Neural cell (in vitro differentiated cells): ENCODE data around the gene RPSA. TPM values are rescaled to one million over a fixed set of nuclear protein-coding genes. Genes with fewer than 3 reads are reported as not detected.

Experiments
- H2AFZ ChIP-seq: fragments of 200-600, 300-800 bp; sonication (generic), shearing (Covaris generic); 2 replicates; pipeline ENCODE4 v1.6.0; 2014; ENCODE audit warnings: low read depth, mild to moderate bottlenecking, antibody characterized with exemption, low read length, moderate library complexity
- H3F3A ChIP-seq: fragments of 200-600 bp; shearing (Covaris generic); 2 replicates; pipeline ENCODE4 v1.6.1; 2016; ENCODE audit warnings: mild to moderate bottlenecking, moderate library complexity, mixed read lengths, antibody characterized with exemption, low read length; ENCODE audit not compliant: insufficient read depth, poor library complexity, severe bottlenecking
- H3K27ac ChIP-seq: fragments of 200-600, 300-800 bp; sonication (generic), shearing (Covaris generic); 2 replicates; pipeline ENCODE4 v1.5.1; 2014; ENCODE audit warnings: mild to moderate bottlenecking, low read length, moderate library complexity
- H3K27me3 ChIP-seq: fragments of 300-800, 200-600 bp; sonication (generic), shearing (Covaris generic); 2 replicates; pipeline ENCODE4 v1.6.0; 2014; ENCODE audit warnings: mild to moderate bottlenecking, low read depth, low read length, moderate library complexity; ENCODE audit not compliant: insufficient read depth
- H3K36me3 ChIP-seq: fragments of 300-800, 200-600 bp; sonication (generic), shearing (Covaris generic); 2 replicates; pipeline ENCODE4 v1.5.1; 2014; ENCODE audit warnings: mild to moderate bottlenecking, antibody characterized with exemption, low read length, moderate library complexity; ENCODE audit not compliant: insufficient read depth
- H3K4me2 ChIP-seq: fragments of 300-800, 200-600 bp; sonication (generic), shearing (Covaris generic); 2 replicates; pipeline ENCODE4 v1.6.0; 2014; ENCODE audit warnings: mild to moderate bottlenecking, low read length
- H3K4me3 ChIP-seq: fragments of 300-800, 200-600 bp; sonication (generic), shearing (Covaris generic); 2 replicates; pipeline ENCODE4 v1.5.1; 2014; ENCODE audit warnings: mild to moderate bottlenecking, low read length, moderate library complexity
- H3K79me2 ChIP-seq: fragments of 200-600 bp; shearing (Covaris generic); replicated peaks from 2 replicates; pipeline ENCODE4 v1.6.0; 2014; ENCODE audit warnings: mild to moderate bottlenecking, low read length, moderate library complexity; ENCODE audit not compliant: insufficient read depth
- H3K9ac ChIP-seq: fragments of 300-800, 200-600 bp; sonication (generic), shearing (Covaris generic); 2 replicates; pipeline ENCODE4 v1.6.1; 2016; ENCODE audit warnings: mild to moderate bottlenecking, low read length, mixed read lengths
- H3K9me2 ChIP-seq: fragments of 200-600 bp; shearing (Covaris generic); 2 replicates; pipeline ENCODE4 v1.6.1; 2016; ENCODE audit warnings: mild to moderate bottlenecking, low read length, mixed read lengths; ENCODE audit not compliant: insufficient read depth
- H3K9me3 ChIP-seq: fragments of 200-600, 300-800 bp; sonication (generic), shearing (Covaris generic); 2 replicates; pipeline ENCODE4 v1.6.1; 2016; ENCODE audit warnings: mild to moderate bottlenecking, mixed run types, low read length, moderate library complexity, mixed read lengths
- H4K20me1 ChIP-seq: fragments of 200-600 bp; shearing (Covaris generic); 2 replicates; pipeline ENCODE4 v1.6.1; 2016; ENCODE audit warnings: mild to moderate bottlenecking, mixed run types; ENCODE audit not compliant: insufficient read depth
- EP300 ChIP-seq: fragments of 450-650 bp; conservative IDR thresholded peaks from 2 replicates; pipeline ENCODE4 v1.6.1; 2014; ENCODE audit warnings: antibody characterized with exemption, mild to moderate bottlenecking, moderate library complexity; ENCODE audit not compliant: poor library complexity, severe bottlenecking
- EZH2 ChIP-seq: fragments of 200-600, 300-800 bp; shearing (Covaris generic), sonication (generic); IDR thresholded peaks from 2 replicates; pipeline ENCODE4 v1.6.1; 2014; ENCODE audit warnings: antibody characterized with exemption, low read length, borderline replicate concordance, mild to moderate bottlenecking; ENCODE audit not compliant: insufficient read depth, poor library complexity, severe bottlenecking
- MXI1 ChIP-seq: fragments of 450-650 bp; conservative IDR thresholded peaks from 2 replicates; pipeline ENCODE4 v1.6.1; 2014; ENCODE audit warnings: antibody characterized with exemption, mild to moderate bottlenecking; ENCODE audit not compliant: poor library complexity, severe bottlenecking
- POLR2AphosphoS5 ChIP-seq: IDR thresholded peaks from 2 replicates; pipeline ENCODE4 v1.6.1; 2012
- RAD21 ChIP-seq: fragments of 450-650 bp; conservative IDR thresholded peaks from 2 replicates; pipeline ENCODE4 v1.6.1; 2014; ENCODE audit warnings: antibody characterized with exemption, mild to moderate bottlenecking, moderate library complexity
- SMC3 ChIP-seq: fragments of 450-650 bp; conservative IDR thresholded peaks from 2 replicates; pipeline ENCODE4 v1.6.1; 2014; ENCODE audit warnings: antibody characterized with exemption, mild to moderate bottlenecking, moderate library complexity; ENCODE audit not compliant: poor library complexity
- TAF1 ChIP-seq: IDR thresholded peaks from 2 replicates; pipeline ENCODE4 v1.6.1; 2012; ENCODE audit warnings: low read depth
- polyA plus RNA-seq: library from polyadenylated mRNA; depleted of rRNA; stranded (reverse); fragments of >200 nt; gene quantifications from 2 replicates; pipeline ENCODE4 v1.2.3, GENCODE V29; 2014
- TF ChIP-seq, protein P1 (sequence below): fragments of 450-650 bp; IDR thresholded peaks from 2 replicates; pipeline ENCODE4 v1.5.1; 2014; ENCODE audit warnings: antibody characterized with exemption, mild to moderate bottlenecking, moderate library complexity; ENCODE audit not compliant: poor library complexity, severe bottlenecking
- TF ChIP-seq, protein P2 (sequence below): IDR thresholded peaks from 2 replicates; pipeline ENCODE4 v1.6.1; 2012; ENCODE audit warnings: borderline replicate concordance

Gene RPSA
- polyA plus RNA-seq, 1 donor from 2014 or later, result 1,629 TPM

DNA sequence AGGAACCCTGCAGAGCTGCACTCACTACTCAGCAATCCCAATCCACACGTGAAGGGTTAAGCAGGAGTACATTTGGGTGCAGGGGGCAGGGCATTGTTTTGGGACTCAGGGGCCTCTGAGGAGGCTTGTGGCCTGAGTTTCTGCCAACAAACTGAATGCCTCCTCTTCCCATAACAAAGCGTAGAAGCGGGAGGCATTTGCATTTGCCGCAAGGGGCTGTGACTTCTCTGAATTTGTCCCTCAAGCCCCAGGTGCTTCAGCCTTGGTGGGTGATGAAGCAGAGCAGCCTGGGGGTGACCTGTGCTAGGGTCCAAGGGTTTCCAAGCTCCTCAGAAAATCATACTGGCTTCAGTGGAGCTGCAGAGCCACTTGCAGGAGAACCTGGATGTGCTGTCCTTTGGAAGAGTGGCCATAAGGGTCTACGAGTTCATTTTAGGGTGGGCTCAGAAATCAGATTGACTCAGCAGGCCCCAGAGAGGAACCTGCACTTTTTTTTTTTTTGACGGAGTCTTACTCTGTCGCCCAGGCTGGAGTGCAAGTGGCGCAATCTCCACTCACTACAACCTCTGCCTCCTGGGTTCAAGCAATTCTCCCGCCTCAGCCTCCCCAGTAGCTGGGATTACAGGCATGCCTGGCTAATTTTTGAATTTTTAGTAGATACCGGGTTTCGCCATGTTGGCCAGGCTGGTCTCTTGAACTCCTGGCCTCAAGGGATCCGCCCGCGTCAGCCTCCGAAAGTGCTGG lies 1.4 kb upstream of the RPSA start:
- Histone ChIP-seq H4K20me1 (no peaks in the 10 kb centered on the region), H3K79me2 (peaks cover 23% of the 10 kb centered on the region), H3K9me2 (no peaks in the 10 kb centered on the region), H3F3A (no peaks in the 10 kb centered on the region), H3K27ac (no peak overlapping the region), H3K4me3 (peak overlapping the region; percentile 87), H2AFZ (no peak overlapping the region), H3K9me3 (no peaks in the 10 kb centered on the region), H3K36me3 (no peaks in the 10 kb centered on the region), H3K9ac (no peak overlapping the region), H3K27me3 (no peaks in the 10 kb centered on the region), H3K4me2 (no peak overlapping the region)
- TF ChIP-seq RAD21, result no peak
- TF ChIP-seq POLR2AphosphoS5, result no peak
- TF ChIP-seq TAF1, result no peak
- TF ChIP-seq SMC3, result no peak
- no peak for TF ChIP-seq MXI1
- TF ChIP-seq, protein P1, sequence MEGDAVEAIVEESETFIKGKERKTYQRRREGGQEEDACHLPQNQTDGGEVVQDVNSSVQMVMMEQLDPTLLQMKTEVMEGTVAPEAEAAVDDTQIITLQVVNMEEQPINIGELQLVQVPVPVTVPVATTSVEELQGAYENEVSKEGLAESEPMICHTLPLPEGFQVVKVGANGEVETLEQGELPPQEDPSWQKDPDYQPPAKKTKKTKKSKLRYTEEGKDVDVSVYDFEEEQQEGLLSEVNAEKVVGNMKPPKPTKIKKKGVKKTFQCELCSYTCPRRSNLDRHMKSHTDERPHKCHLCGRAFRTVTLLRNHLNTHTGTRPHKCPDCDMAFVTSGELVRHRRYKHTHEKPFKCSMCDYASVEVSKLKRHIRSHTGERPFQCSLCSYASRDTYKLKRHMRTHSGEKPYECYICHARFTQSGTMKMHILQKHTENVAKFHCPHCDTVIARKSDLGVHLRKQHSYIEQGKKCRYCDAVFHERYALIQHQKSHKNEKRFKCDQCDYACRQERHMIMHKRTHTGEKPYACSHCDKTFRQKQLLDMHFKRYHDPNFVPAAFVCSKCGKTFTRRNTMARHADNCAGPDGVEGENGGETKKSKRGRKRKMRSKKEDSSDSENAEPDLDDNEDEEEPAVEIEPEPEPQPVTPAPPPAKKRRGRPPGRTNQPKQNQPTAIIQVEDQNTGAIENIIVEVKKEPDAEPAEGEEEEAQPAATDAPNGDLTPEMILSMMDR, result no peak
- TF ChIP-seq EZH2, result no peak
- TF ChIP-seq, protein P2, sequence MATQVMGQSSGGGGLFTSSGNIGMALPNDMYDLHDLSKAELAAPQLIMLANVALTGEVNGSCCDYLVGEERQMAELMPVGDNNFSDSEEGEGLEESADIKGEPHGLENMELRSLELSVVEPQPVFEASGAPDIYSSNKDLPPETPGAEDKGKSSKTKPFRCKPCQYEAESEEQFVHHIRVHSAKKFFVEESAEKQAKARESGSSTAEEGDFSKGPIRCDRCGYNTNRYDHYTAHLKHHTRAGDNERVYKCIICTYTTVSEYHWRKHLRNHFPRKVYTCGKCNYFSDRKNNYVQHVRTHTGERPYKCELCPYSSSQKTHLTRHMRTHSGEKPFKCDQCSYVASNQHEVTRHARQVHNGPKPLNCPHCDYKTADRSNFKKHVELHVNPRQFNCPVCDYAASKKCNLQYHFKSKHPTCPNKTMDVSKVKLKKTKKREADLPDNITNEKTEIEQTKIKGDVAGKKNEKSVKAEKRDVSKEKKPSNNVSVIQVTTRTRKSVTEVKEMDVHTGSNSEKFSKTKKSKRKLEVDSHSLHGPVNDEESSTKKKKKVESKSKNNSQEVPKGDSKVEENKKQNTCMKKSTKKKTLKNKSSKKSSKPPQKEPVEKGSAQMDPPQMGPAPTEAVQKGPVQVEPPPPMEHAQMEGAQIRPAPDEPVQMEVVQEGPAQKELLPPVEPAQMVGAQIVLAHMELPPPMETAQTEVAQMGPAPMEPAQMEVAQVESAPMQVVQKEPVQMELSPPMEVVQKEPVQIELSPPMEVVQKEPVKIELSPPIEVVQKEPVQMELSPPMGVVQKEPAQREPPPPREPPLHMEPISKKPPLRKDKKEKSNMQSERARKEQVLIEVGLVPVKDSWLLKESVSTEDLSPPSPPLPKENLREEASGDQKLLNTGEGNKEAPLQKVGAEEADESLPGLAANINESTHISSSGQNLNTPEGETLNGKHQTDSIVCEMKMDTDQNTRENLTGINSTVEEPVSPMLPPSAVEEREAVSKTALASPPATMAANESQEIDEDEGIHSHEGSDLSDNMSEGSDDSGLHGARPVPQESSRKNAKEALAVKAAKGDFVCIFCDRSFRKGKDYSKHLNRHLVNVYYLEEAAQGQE, result no peak
- no peak for TF ChIP-seq EP300

DNA sequence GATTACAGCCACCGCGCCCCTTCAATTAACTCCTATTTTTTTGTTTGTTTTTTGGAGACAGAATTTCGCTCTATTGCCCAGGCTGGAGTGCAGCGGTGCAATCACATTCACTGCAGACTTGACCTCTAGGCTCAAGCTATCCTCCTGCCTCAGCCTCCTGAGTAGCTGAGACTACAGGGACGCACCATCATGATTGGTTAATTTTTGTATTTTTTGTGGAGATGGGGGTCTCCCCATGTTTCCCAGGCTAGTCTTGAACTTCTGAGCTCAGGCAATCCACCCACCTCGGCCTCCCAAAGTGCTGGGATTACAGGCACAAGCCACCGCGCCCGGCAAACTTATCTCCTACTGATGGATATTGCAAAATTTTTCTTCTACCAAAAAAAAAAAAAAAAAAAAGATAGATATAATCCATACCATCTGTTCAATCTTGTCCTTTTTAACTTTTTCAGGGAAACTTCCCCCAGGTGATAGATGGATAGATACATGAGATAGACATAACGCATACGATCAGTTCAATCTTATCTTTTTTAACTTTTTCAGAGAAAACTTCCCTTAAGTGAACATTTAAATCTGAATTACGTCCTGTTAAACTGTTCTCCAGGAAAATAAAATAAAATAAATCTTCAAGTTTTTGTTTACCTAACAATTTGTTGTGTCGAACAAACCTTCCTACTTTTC lies 693 bp upstream of the RPSA start:
- Histone ChIP-seq H3K27me3 (no peaks in the 10 kb centered on the region), H3K9me2 (no peaks in the 10 kb centered on the region), H3K79me2 (peaks cover 23% of the 10 kb centered on the region)

More for the DNA sequence above, 693 bp upstream of the RPSA start:
- Histone ChIP-seq H3K9me3 (no peaks in the 10 kb centered on the region), H4K20me1 (no peaks in the 10 kb centered on the region), H3K4me2 (peak overlapping the region; percentile 45), H3K27ac (peak overlapping the region; percentile 82), H2AFZ (peak overlapping the region; percentile 40), H3K4me3 (peak overlapping the region; percentile 87), H3F3A (no peaks in the 10 kb centered on the region), H3K36me3 (no peaks in the 10 kb centered on the region), H3K9ac (peak overlapping the region; percentile 80)
- no peak for TF ChIP-seq EZH2
- TF ChIP-seq MXI1, result no peak
- TF ChIP-seq TAF1, result no peak
- TF ChIP-seq EP300, result no peak
- no peak for TF ChIP-seq SMC3
- TF ChIP-seq RAD21, result no peak
- TF ChIP-seq, protein P1, result no peak
- TF ChIP-seq, protein P2, result no peak
- no peak for TF ChIP-seq POLR2AphosphoS5
